Measurements from ENCODE around the gene BTN1A1. TPM values are rescaled to one million over a fixed set of nuclear protein-coding genes. Genes with fewer than 3 reads are reported as not detected.

Gene BTN1A1
- total and polyA plus RNA-seq, 9 of the 15 experiments (the other 6 are each of a cell fraction or from before 2014, with no cell fraction given), result 0.01 to 0.15 (median 0.06) TPM; not detected in 4

GRCh38 chr6:26554697-26555504 lies 54.8 kb downstream of the BTN1A1 start (continued):
- no peak for TF ChIP-seq TRIM25 (IDR thresholded peaks at IDR 0.05; ENCODE audit: borderline replicate concordance)
- TF ChIP-seq MAZ (CRISPR knock-in tag; conservative IDR thresholded peaks at IDR 0.05 in 1 of 2, IDR thresholded peaks at IDR 0.05 in 1 of 2), result no peak
- TF ChIP-seq FOXM1 (IDR thresholded peaks at IDR 0.05; ENCODE audit: low read depth), result no peak
- TF ChIP-seq FOXM1 (CRISPR knock-in tag; IDR thresholded peaks at IDR 0.05; ENCODE audit: low read depth), result no peak
- TF ChIP-seq OTX1 (CRISPR knock-in tag; IDR thresholded peaks at IDR 0.05), result no peak
- TF ChIP-seq ZNF280A (IDR thresholded peaks at IDR 0.05; ENCODE audit: low read depth, partially characterized antibody), result no peak
- no peak for TF ChIP-seq TCF3 (CRISPR knock-in tag; IDR thresholded peaks at IDR 0.05)
- no peak for TF ChIP-seq PPARD (CRISPR knock-in tag; IDR thresholded peaks at IDR 0.05)
- TF ChIP-seq ELK3 (CRISPR knock-in tag; IDR thresholded peaks at IDR 0.05), result no peak
- TF ChIP-seq SRSF9 (IDR thresholded peaks at IDR 0.05; ENCODE audit: borderline replicate concordance, low read depth, low read length), result no peak
- no peak for TF ChIP-seq RREB1 (CRISPR knock-in tag; IDR thresholded peaks at IDR 0.05)
- no peak for TF ChIP-seq ZNF354B (CRISPR knock-in tag; IDR thresholded peaks at IDR 0.05)
- TF ChIP-seq ZNF699 (CRISPR knock-in tag; IDR thresholded peaks at IDR 0.05; ENCODE audit: insufficient replicate concordance), result no peak
- no peak for TF ChIP-seq NCOA4 (IDR thresholded peaks at IDR 0.05; ENCODE audit: partially characterized antibody)
- no peak for TF ChIP-seq ZBTB34 (CRISPR knock-in tag; IDR thresholded peaks at IDR 0.05)
